Measurements from ENCODE around the gene FOXR1.
A peak's percentile ranks its signal among the peaks of the same experiment; 100 is the strongest.
"Not testable (repeated sequence)": the region's sequence is repeated elsewhere in the genome, so short reads cannot be mapped to it uniquely, and the experiment has no call there.

The FOXR1 gene

GRCh38 chr11:119016216-119017009 is 44.9 kb downstream of the FOXR1 start:
- Histone ChIP-seq H2BK15ac (replicated peaks; ENCODE audit: low read depth) (no peak overlapping the region), H3K4me1 (ENCODE audit: control insufficient read depth, low read depth, low read length) (peaks cover 3% of the 10 kb centered on the region), H3K4ac (ENCODE audit: low read depth, low read length) (no peak overlapping the region), H3K9ac (ENCODE audit: low read length) (peak overlapping the region; percentile 29), H3K36me3 (ENCODE audit: control insufficient read depth, insufficient read depth, low read length) (peaks cover 18% of the 10 kb centered on the region), H3K4me2 (ENCODE audit: low read length) (peak overlapping the region; percentile 10), H2AK5ac (ENCODE audit: low read length) (no peak overlapping the region), H4K8ac (ENCODE audit: low read depth, low read length) (no peak overlapping the region), H3K79me1 (ENCODE audit: low read length) (peaks cover 7% of the 10 kb centered on the region), H3K56ac (ENCODE audit: low read length) (peak overlapping the region; percentile 11), H2BK120ac (ENCODE audit: low read depth, low read length) (no peak overlapping the region), H3K4me3 (ENCODE audit: low read length) (no peak overlapping the region), H3K27ac (ENCODE audit: low read depth, low read length) (no peak overlapping the region), H4K5ac (ENCODE audit: low read length) (no peak overlapping the region), H3K18ac (ENCODE audit: low read length) (no peak overlapping the region), H3K27me3 (ENCODE audit: insufficient read depth, low read length, poor library complexity) (no peaks in the 10 kb centered on the region), H3K79me2 (ENCODE audit: control insufficient read depth, insufficient read depth, low read length) (peaks cover 40% of the 10 kb centered on the region), H3K23ac (ENCODE audit: low read length) (no peak overlapping the region), H2BK5ac (ENCODE audit: low read length) (no peak overlapping the region)
- no CpG with 5 or more reads among the region's 14 CpGs for WGBS (ENCODE audit: extremely low coverage, insufficient coverage, low lambda C conversion rate)
- no peak for DNase-seq

DNA sequence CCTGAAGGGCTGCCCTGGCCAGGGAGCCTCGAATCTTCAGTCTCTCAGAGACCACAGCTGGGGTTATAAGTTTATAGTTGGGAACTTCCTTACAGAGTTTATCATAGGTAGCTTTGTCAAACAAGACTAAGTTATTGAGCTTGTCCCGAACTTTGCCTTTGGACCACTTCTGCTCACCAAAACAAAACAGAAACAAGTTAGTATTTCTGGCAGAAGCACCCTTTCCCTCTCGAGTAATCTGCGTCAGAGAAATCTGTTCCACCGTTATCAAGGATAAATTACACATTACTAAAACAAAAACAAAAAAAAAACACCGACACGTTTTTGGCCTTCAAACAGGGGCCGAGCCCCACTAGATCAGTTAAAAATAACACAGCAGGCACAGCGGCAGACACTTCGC is 45.8 kb downstream of the FOXR1 start:
- not testable (repeated sequence) for H2AK5ac ChIP-seq (ENCODE audit: low read length); H4K5ac ChIP-seq (ENCODE audit: low read length); H3K23ac ChIP-seq (ENCODE audit: low read length); H4K8ac ChIP-seq (ENCODE audit: low read depth, low read length); H3K4ac ChIP-seq (ENCODE audit: low read depth, low read length); DNase-seq; H2BK5ac ChIP-seq (ENCODE audit: low read length); H3K27me3 ChIP-seq (ENCODE audit: insufficient read depth, low read length, poor library complexity); H3K27ac ChIP-seq (ENCODE audit: low read depth, low read length); H3K18ac ChIP-seq (ENCODE audit: low read length); H3K79me1 ChIP-seq (ENCODE audit: low read length); H2BK120ac ChIP-seq (ENCODE audit: low read depth, low read length); H3K4me1 ChIP-seq (ENCODE audit: control insufficient read depth, low read depth, low read length); H2BK15ac ChIP-seq (replicated peaks; ENCODE audit: low read depth)
- Histone ChIP-seq H3K9ac (ENCODE audit: low read length) (peak overlapping the region; percentile 92), H3K4me3 (ENCODE audit: low read length) (peak overlapping the region; percentile 86), H3K36me3 (ENCODE audit: control insufficient read depth, insufficient read depth, low read length) (peaks cover 16% of the 10 kb centered on the region), H3K4me2 (ENCODE audit: low read length) (peak overlapping the region; percentile 62), H3K56ac (ENCODE audit: low read length) (peak overlapping the region; percentile 94), H3K79me2 (ENCODE audit: control insufficient read depth, insufficient read depth, low read length) (peaks cover 40% of the 10 kb centered on the region)
- WGBS (ENCODE audit: extremely low coverage, insufficient coverage, low lambda C conversion rate) = no CpG with 5 or more reads among the region's 10 CpGs

GRCh38 chr11:119018074-119018938 is 46.7 kb downstream of the FOXR1 start, which contains the start of the genes RPS25 and TRAPPC4:
TSS of gene RPS25 (minus strand) at chr11:119018343. CDS start at chr11:119018284, 59 bp downstream.
TSS of gene TRAPPC4 (plus strand) at chr11:119018766. CDS start at chr11:119018796, 30 bp downstream.
- H4K5ac ChIP-seq (ENCODE audit: low read length) = no peak within 1 kb of the TSS
- peak within 1 kb of the TSS; percentile 49 for H2BK5ac ChIP-seq (ENCODE audit: low read length)
- H3K23ac ChIP-seq (ENCODE audit: low read length) = peak within 1 kb of the TSS; percentile 97
- peak within 1 kb of the TSS; percentile 99 for H4K8ac ChIP-seq (ENCODE audit: low read depth, low read length)
- H3K18ac ChIP-seq (ENCODE audit: low read length) = peak within 1 kb of the TSS; percentile 86
- H3K4ac ChIP-seq (ENCODE audit: low read depth, low read length) = peak within 1 kb of the TSS; percentile 88
- H3K27ac ChIP-seq (ENCODE audit: low read depth, low read length) = peak within 1 kb of the TSS; percentile 91
- H3K4me3 ChIP-seq (ENCODE audit: low read length) = peak within 1 kb of the TSS; percentile 99
- no peak within 1 kb of the TSS for H2BK15ac ChIP-seq (replicated peaks; ENCODE audit: low read depth)
- H2BK120ac ChIP-seq (ENCODE audit: low read depth, low read length) = peak within 1 kb of the TSS; percentile 47
- no peak within 1 kb of the TSS for H2AK5ac ChIP-seq (ENCODE audit: low read length)
- H3K4me2 ChIP-seq (ENCODE audit: low read length) = peak within 1 kb of the TSS; percentile 62
- H3K56ac ChIP-seq (ENCODE audit: low read length) = peak within 1 kb of the TSS; percentile 99
- H3K79me2 ChIP-seq (ENCODE audit: control insufficient read depth, insufficient read depth, low read length) = peaks cover 41% of the 10 kb centered on the region
- peaks cover 12% of the 10 kb centered on the region for H3K36me3 ChIP-seq (ENCODE audit: control insufficient read depth, insufficient read depth, low read length)
- H3K79me1 ChIP-seq (ENCODE audit: low read length) = peaks cover 7% of the 10 kb centered on the region
- H3K27me3 ChIP-seq (ENCODE audit: insufficient read depth, low read length, poor library complexity) = no peaks in the 10 kb centered on the region
- peak; percentile 99 for DNase-seq
- WGBS (ENCODE audit: extremely low coverage, insufficient coverage, low lambda C conversion rate) = no CpG with 5 or more reads among the region's 63 CpGs
- H3K9ac ChIP-seq (ENCODE audit: low read length) = peak within 1 kb of the TSS; percentile 98
- H3K4me1 ChIP-seq (ENCODE audit: control insufficient read depth, low read depth, low read length) = peaks cover 4% of the 10 kb centered on the region

GRCh38 chr11:119019996-119020395 is 48.4 kb downstream of the FOXR1 start:
- H3K4me2 ChIP-seq (ENCODE audit: low read length) = peak overlapping the region; percentile 21
- no peak for DNase-seq
- no peak overlapping the region for H2AK5ac ChIP-seq (ENCODE audit: low read length)
- no peak overlapping the region for H2BK5ac ChIP-seq (ENCODE audit: low read length)
- no peak overlapping the region for H3K4ac ChIP-seq (ENCODE audit: low read depth, low read length)
- H2BK120ac ChIP-seq (ENCODE audit: low read depth, low read length) = no peak overlapping the region
- no peak overlapping the region for H3K18ac ChIP-seq (ENCODE audit: low read length)
- no peak overlapping the region for H4K8ac ChIP-seq (ENCODE audit: low read depth, low read length)
- H4K5ac ChIP-seq (ENCODE audit: low read length) = no peak overlapping the region
- no peak overlapping the region for H3K23ac ChIP-seq (ENCODE audit: low read length)
- H3K79me1 ChIP-seq (ENCODE audit: low read length) = peaks cover 7% of the 10 kb centered on the region
- H3K27ac ChIP-seq (ENCODE audit: low read depth, low read length) = no peak overlapping the region
- no peak overlapping the region for H3K4me3 ChIP-seq (ENCODE audit: low read length)
- H3K36me3 ChIP-seq (ENCODE audit: control insufficient read depth, insufficient read depth, low read length) = peaks cover 10% of the 10 kb centered on the region
- no CpG with 5 or more reads among the region's 2 CpGs for WGBS (ENCODE audit: extremely low coverage, insufficient coverage, low lambda C conversion rate)
- peaks cover 8% of the 10 kb centered on the region for H3K4me1 ChIP-seq (ENCODE audit: control insufficient read depth, low read depth, low read length)
- H2BK15ac ChIP-seq (replicated peaks; ENCODE audit: low read depth) = no peak overlapping the region
- peaks cover 42% of the 10 kb centered on the region for H3K79me2 ChIP-seq (ENCODE audit: control insufficient read depth, insufficient read depth, low read length)
- H3K56ac ChIP-seq (ENCODE audit: low read length) = peak overlapping the region; percentile 8
- no peaks in the 10 kb centered on the region for H3K27me3 ChIP-seq (ENCODE audit: insufficient read depth, low read length, poor library complexity)
- H3K9ac ChIP-seq (ENCODE audit: low read length) = peak overlapping the region; percentile 21

DNA sequence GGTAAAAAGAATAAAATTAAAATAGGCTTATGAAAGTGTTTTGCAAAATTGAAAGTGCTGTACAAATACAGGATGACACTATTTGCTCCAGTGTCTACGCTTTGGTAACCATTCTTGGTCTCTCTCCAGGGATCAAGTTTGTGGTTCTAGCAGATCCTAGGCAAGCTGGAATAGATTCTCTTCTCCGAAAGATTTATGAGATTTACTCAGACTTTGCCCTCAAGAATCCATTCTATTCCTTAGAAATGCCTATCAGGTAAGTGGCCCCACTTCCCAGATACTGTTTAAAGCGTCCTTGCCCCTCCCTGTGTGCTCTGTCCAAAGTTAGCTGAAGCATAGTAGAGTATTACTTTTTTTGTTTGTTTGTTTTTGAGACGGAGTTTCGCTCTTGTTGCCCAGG is 50.1 kb downstream of the FOXR1 start:
- H2BK15ac ChIP-seq (replicated peaks; ENCODE audit: low read depth) = no peak overlapping the region
- WGBS (ENCODE audit: extremely low coverage, insufficient coverage, low lambda C conversion rate) = no CpG with 5 or more reads among the region's 5 CpGs
- H3K79me1 ChIP-seq (ENCODE audit: low read length) = peaks cover 7% of the 10 kb centered on the region
- H3K4me3 ChIP-seq (ENCODE audit: low read length) = no peak overlapping the region
- no peak overlapping the region for H3K23ac ChIP-seq (ENCODE audit: low read length)
- no peak overlapping the region for H2BK5ac ChIP-seq (ENCODE audit: low read length)
- no peak overlapping the region for H3K56ac ChIP-seq (ENCODE audit: low read length)
- H4K5ac ChIP-seq (ENCODE audit: low read length) = no peak overlapping the region
- H3K9ac ChIP-seq (ENCODE audit: low read length) = no peak overlapping the region
- H3K36me3 ChIP-seq (ENCODE audit: control insufficient read depth, insufficient read depth, low read length) = peaks cover 2% of the 10 kb centered on the region
- no peaks in the 10 kb centered on the region for H3K27me3 ChIP-seq (ENCODE audit: insufficient read depth, low read length, poor library complexity)
- peaks cover 34% of the 10 kb centered on the region for H3K79me2 ChIP-seq (ENCODE audit: control insufficient read depth, insufficient read depth, low read length)
- DNase-seq = no peak
- H2AK5ac ChIP-seq (ENCODE audit: low read length) = no peak overlapping the region
- no peak overlapping the region for H2BK120ac ChIP-seq (ENCODE audit: low read depth, low read length)
- no peak overlapping the region for H4K8ac ChIP-seq (ENCODE audit: low read depth, low read length)
- no peak overlapping the region for H3K4ac ChIP-seq (ENCODE audit: low read depth, low read length)
- H3K4me2 ChIP-seq (ENCODE audit: low read length) = no peak overlapping the region
- H3K27ac ChIP-seq (ENCODE audit: low read depth, low read length) = no peak overlapping the region
- no peak overlapping the region for H3K18ac ChIP-seq (ENCODE audit: low read length)
- H3K4me1 ChIP-seq (ENCODE audit: control insufficient read depth, low read depth, low read length) = peaks cover 8% of the 10 kb centered on the region

Measured in mesendoderm (in vitro differentiated cells).